GM23338 (cell line): ENCODE results near the gene SEMG2. TPM values are rescaled to one million over a fixed set of nuclear protein-coding genes. Genes with fewer than 3 reads are reported as not detected.

Source experiments
- ATAC-seq: fragments of 200-7000 bp; cut with Tn5 transposase; 3 replicates; pipeline ENCODE4 v1.9.1; 2020
- DNase-seq: peaks from one replicate; pipeline ENCODE4 v3.0.0-alpha.2; 2015; ENCODE audit warnings: low spot score
- H2AFZ ChIP-seq: fragments of 200-600 bp; sonication (generic); 2 replicates; pipeline ENCODE4 v1.8.0; 2016; ENCODE audit warnings: antibody characterized with exemption, mild to moderate bottlenecking, moderate library complexity
- H3F3A ChIP-seq: fragments of 200-600 bp; sonication (generic); replicated peaks from 2 replicates; pipeline ENCODE4 v1.8.0; 2017; ENCODE audit warnings: antibody characterized with exemption, mixed run types, low read depth
- H3K27ac ChIP-seq: fragments of 200-600 bp; sonication (generic); 2 replicates; pipeline ENCODE4 v1.6.1; 2016; ENCODE audit warnings: low read depth
- H3K27me3 ChIP-seq: fragments of 200-600 bp; sonication (generic); 2 replicates; pipeline ENCODE4 v1.8.0; 2016; ENCODE audit warnings: mild to moderate bottlenecking, mixed run types, moderate library complexity; ENCODE audit not compliant: insufficient read depth
- H3K36me3 ChIP-seq: fragments of 200-600 bp; sonication (generic); 2 replicates; pipeline ENCODE4 v1.8.0; 2016; ENCODE audit warnings: mild to moderate bottlenecking; ENCODE audit not compliant: insufficient read depth
- H3K4me1 ChIP-seq: fragments of 200-600 bp; sonication (generic); 2 replicates; pipeline ENCODE4 v1.8.0; 2016; ENCODE audit warnings: mild to moderate bottlenecking, moderate library complexity; ENCODE audit not compliant: insufficient read depth
- H3K4me2 ChIP-seq: fragments of 200-600 bp; sonication (generic); 2 replicates; pipeline ENCODE4 v1.7.1; 2017; ENCODE audit warnings: mixed run types
- H3K4me3 ChIP-seq: fragments of 200-600 bp; sonication (generic); 2 replicates; pipeline ENCODE4 v1.6.1; 2016; ENCODE audit warnings: mixed run types
- H3K79me2 ChIP-seq: fragments of 200-600 bp; sonication (generic); replicated peaks from 2 replicates; pipeline ENCODE4 v1.8.0; 2017; ENCODE audit warnings: mild to moderate bottlenecking; ENCODE audit not compliant: insufficient read depth
- H3K9me2 ChIP-seq: fragments of 200-600 bp; sonication (generic); 2 replicates; pipeline ENCODE4 v1.8.0; 2017; ENCODE audit not compliant: insufficient read depth
- H4K20me1 ChIP-seq: fragments of 200-600 bp; sonication (generic); replicated peaks from 2 replicates; pipeline ENCODE4 v1.8.0; 2017; ENCODE audit warnings: mild to moderate bottlenecking; ENCODE audit not compliant: insufficient read depth
- H3K27ac Mint-ChIP-seq: 2 replicates; pipeline ENCODE4 v1.8.0; 2020; ENCODE audit warnings: inconsistent platforms, mild to moderate bottlenecking, moderate library complexity, mixed read lengths
- H3K27me3 Mint-ChIP-seq: 3 replicates; pipeline ENCODE4 v1.8.0; 2022; ENCODE audit warnings: low read depth, mild to moderate bottlenecking, moderate library complexity, mixed read lengths, inconsistent platforms; ENCODE audit not compliant: insufficient read depth, poor library complexity
- H3K36me3 Mint-ChIP-seq: 3 replicates; pipeline ENCODE4 v1.8.0; 2021; ENCODE audit warnings: low read depth, mild to moderate bottlenecking, inconsistent platforms, moderate library complexity, mixed read lengths
- H3K4me1 Mint-ChIP-seq: 3 replicates; pipeline ENCODE4 v1.8.0; 2020; ENCODE audit warnings: mild to moderate bottlenecking, inconsistent platforms, mixed read lengths
- H3K4me3 Mint-ChIP-seq: 3 replicates; pipeline ENCODE4 v1.8.0; 2021; ENCODE audit warnings: moderate library complexity, mild to moderate bottlenecking, inconsistent platforms, mixed read lengths
- H3K9me3 Mint-ChIP-seq: 3 replicates; pipeline ENCODE4 v1.8.0; 2020; ENCODE audit warnings: moderate library complexity, mild to moderate bottlenecking, inconsistent platforms, mixed read lengths
- CREB1 ChIP-seq: fragments of 250-450 bp; sonication (Bioruptor Pico); IDR thresholded peaks from 2 replicates; pipeline ENCODE4 v1.5.0; 2020; ENCODE audit warnings: low read depth, mild to moderate bottlenecking, moderate library complexity
- EZH2phosphoT487 ChIP-seq: fragments of 200-600 bp; sonication (generic); IDR thresholded peaks from one replicate; pipeline ENCODE4 v1.8.1; 2018; ENCODE audit warnings: antibody characterized with exemption; ENCODE audit not compliant: unreplicated experiment
- JUNB ChIP-seq: IDR thresholded peaks from one replicate; pipeline ENCODE4 v1.6.1; 2016; ENCODE audit warnings: antibody characterized with exemption; ENCODE audit not compliant: unreplicated experiment
- NANOG ChIP-seq: IDR thresholded peaks from 2 replicates; pipeline ENCODE4 v1.6.1; 2016; ENCODE audit warnings: antibody characterized with exemption, borderline replicate concordance
- POLR2AphosphoS5 ChIP-seq: IDR thresholded peaks from 2 replicates; pipeline ENCODE4 v1.6.1; 2016; ENCODE audit warnings: antibody characterized with exemption, low read depth
- STAT1 ChIP-seq: IDR thresholded peaks from one replicate; pipeline ENCODE4 v1.6.1; 2016; ENCODE audit warnings: antibody characterized with exemption; ENCODE audit not compliant: unreplicated experiment
- ZNF114 ChIP-seq: fragments of 250-450 bp; sonication (Bioruptor Pico); IDR thresholded peaks from 2 replicates; pipeline ENCODE4 v1.5.0; 2020; ENCODE audit warnings: mild to moderate bottlenecking, moderate library complexity
- ZNF331 ChIP-seq: fragments of 250-450 bp; sonication (Bioruptor Pico); IDR thresholded peaks from 2 replicates; pipeline ENCODE4 v1.5.0; 2020; ENCODE audit warnings: low read depth, mild to moderate bottlenecking, moderate library complexity
- polyA plus RNA-seq: library from polyadenylated mRNA; unstranded; fragments of >200 nt; fragmentation: Nextera tagmentation; extraction: Ambion mirVana; gene quantifications from 2 replicates; pipeline ENCODE4 v1.2.1, GENCODE V29; 2016
- total RNA-seq: library from RNA; depleted of rRNA; stranded (reverse); fragments of >200 nt; shearing (Covaris generic); gene quantifications from 2 replicates; pipeline ENCODE4 v1.2.3, GENCODE V29; 2014
- TF ChIP-seq, protein P1 (sequence below): fragments of 250-450 bp; sonication (Bioruptor Pico); IDR thresholded peaks from 2 replicates; pipeline ENCODE4 v1.5.0; 2020; ENCODE audit warnings: mild to moderate bottlenecking, moderate library complexity
- TF ChIP-seq, protein P2 (sequence below): IDR thresholded peaks from 2 replicates; pipeline ENCODE4 v1.6.1; 2016; ENCODE audit warnings: antibody characterized with exemption
- TF ChIP-seq, protein P3 (sequence below): IDR thresholded peaks from one replicate; pipeline ENCODE4 v1.6.1; 2018; ENCODE audit warnings: antibody characterized with exemption; ENCODE audit not compliant: unreplicated experiment

The SEMG2 gene
- total and polyA plus RNA-seq, 2 experiments from 2014 or later: not detected

DNA sequence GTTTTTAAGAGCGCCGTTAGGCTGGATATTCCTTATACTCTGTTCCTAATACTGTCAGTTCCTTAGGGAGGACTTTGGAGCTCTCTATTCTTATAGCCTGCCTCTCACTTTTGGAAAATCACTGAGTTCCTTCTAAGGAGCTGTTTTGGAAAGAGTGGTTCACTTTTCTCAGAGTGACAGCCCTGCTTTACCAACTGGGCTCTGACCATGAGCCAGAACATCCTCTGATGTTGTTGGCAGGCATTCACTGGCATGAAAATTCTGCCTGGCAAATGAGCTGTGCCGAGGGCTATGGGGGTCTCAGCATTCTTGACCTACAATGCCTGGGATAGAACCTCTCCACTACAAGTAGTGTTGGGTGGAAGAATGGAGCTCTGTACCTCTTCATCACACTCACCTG is 29.2 kb upstream of the SEMG2 start (continued):
- TF ChIP-seq, protein P1, sequence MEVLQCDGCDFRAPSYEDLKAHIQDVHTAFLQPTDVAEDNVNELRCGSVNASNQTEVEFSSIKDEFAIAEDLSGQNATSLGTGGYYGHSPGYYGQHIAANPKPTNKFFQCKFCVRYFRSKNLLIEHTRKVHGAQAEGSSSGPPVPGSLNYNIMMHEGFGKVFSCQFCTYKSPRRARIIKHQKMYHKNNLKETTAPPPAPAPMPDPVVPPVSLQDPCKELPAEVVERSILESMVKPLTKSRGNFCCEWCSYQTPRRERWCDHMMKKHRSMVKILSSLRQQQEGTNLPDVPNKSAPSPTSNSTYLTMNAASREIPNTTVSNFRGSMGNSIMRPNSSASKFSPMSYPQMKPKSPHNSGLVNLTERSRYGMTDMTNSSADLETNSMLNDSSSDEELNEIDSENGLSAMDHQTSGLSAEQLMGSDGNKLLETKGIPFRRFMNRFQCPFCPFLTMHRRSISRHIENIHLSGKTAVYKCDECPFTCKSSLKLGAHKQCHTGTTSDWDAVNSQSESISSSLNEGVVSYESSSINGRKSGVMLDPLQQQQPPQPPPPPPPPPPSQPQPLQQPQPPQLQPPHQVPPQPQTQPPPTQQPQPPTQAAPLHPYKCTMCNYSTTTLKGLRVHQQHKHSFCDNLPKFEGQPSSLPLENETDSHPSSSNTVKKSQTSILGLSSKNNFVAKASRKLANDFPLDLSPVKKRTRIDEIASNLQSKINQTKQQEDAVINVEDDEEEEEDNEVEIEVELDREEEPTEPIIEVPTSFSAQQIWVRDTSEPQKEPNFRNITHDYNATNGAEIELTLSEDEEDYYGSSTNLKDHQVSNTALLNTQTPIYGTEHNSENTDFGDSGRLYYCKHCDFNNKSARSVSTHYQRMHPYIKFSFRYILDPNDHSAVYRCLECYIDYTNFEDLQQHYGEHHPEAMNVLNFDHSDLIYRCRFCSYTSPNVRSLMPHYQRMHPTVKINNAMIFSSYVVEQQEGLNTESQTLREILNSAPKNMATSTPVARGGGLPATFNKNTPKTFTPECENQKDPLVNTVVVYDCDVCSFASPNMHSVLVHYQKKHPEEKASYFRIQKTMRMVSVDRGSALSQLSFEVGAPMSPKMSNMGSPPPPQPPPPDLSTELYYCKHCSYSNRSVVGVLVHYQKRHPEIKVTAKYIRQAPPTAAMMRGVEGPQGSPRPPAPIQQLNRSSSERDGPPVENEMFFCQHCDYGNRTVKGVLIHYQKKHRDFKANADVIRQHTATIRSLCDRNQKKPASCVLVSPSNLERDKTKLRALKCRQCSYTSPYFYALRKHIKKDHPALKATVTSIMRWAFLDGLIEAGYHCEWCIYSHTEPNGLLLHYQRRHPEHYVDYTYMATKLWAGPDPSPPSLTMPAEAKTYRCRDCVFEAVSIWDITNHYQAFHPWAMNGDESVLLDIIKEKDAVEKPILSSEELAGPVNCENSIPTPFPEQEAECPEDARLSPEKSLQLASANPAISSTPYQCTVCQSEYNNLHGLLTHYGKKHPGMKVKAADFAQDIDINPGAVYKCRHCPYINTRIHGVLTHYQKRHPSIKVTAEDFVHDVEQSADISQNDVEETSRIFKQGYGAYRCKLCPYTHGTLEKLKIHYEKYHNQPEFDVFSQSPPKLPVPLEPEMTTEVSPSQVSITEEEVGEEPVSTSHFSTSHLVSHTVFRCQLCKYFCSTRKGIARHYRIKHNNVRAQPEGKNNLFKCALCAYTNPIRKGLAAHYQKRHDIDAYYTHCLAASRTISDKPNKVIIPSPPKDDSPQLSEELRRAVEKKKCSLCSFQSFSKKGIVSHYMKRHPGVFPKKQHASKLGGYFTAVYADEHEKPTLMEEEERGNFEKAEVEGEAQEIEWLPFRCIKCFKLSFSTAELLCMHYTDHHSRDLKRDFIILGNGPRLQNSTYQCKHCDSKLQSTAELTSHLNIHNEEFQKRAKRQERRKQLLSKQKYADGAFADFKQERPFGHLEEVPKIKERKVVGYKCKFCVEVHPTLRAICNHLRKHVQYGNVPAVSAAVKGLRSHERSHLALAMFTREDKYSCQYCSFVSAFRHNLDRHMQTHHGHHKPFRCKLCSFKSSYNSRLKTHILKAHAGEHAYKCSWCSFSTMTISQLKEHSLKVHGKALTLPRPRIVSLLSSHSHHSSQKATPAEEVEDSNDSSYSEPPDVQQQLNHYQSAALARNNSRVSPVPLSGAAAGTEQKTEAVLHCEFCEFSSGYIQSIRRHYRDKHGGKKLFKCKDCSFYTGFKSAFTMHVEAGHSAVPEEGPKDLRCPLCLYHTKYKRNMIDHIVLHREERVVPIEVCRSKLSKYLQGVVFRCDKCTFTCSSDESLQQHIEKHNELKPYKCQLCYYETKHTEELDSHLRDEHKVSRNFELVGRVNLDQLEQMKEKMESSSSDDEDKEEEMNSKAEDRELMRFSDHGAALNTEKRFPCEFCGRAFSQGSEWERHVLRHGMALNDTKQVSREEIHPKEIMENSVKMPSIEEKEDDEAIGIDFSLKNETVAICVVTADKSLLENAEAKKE (CRISPR knock-in tag): no peak
- TF ChIP-seq ZNF114 (CRISPR knock-in tag): no peak
- no peak for TF ChIP-seq NANOG
- TF ChIP-seq, protein P2, sequence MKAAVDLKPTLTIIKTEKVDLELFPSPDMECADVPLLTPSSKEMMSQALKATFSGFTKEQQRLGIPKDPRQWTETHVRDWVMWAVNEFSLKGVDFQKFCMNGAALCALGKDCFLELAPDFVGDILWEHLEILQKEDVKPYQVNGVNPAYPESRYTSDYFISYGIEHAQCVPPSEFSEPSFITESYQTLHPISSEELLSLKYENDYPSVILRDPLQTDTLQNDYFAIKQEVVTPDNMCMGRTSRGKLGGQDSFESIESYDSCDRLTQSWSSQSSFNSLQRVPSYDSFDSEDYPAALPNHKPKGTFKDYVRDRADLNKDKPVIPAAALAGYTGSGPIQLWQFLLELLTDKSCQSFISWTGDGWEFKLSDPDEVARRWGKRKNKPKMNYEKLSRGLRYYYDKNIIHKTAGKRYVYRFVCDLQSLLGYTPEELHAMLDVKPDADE: no peak
- no peak for TF ChIP-seq POLR2AphosphoS5

DNA sequence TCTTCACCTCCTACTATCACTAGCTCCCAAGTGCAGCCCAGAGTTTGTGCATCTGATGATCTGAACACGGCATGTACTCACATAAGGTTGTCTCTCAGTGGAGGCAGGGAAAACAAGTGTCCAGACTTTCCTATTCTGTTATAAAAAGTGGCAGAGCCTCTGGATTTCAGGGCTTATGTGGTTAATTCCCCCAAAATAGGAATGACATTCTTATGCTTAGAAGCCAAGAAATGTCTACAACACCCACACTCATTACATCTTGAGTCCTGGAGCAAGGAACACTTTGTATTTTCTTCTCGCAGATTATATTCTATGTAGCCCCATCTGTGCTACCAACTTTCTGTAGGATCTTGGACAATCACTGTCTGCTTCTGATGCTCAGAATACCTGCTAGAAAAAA is 27.8 kb upstream of the SEMG2 start:
- H3K4me2 ChIP-seq: no peak overlapping the region
- no peak for ATAC-seq
- no peak for DNase-seq
- peaks cover 8% of the 10 kb centered on the region; the same call in 1 of the 2 replicates for H3K4me1 ChIP-seq
- Mint-ChIP-seq H3K36me3 (no peaks in the 10 kb centered on the region), H3K27me3 (no peaks in the 10 kb centered on the region), H3K4me1 (peaks cover 5% of the 10 kb centered on the region; the same call in 2 of the 3 replicates), H3K27ac (no peak overlapping the region), H3K9me3 (peaks cover 3% of the 10 kb centered on the region; the same call in 1 of the 3 replicates), H3K4me3 (no peak overlapping the region)
- H2AFZ ChIP-seq: no peak overlapping the region
- no peaks in the 10 kb centered on the region for H3K27me3 ChIP-seq
- no peak overlapping the region for H3K4me3 ChIP-seq
- H3F3A ChIP-seq: no peaks in the 10 kb centered on the region
- H3K36me3 ChIP-seq: no peaks in the 10 kb centered on the region
- 0 out of 2 replicates have a peak, but pooled peaks cover 3% of the 10 kb centered on the region for H3K9me2 ChIP-seq
- no peaks in the 10 kb centered on the region for H4K20me1 ChIP-seq
- no peaks in the 10 kb centered on the region for H3K79me2 ChIP-seq
- no peak overlapping the region for H3K27ac ChIP-seq
- TF ChIP-seq ZNF114 (CRISPR knock-in tag): no peak
- no peak for TF ChIP-seq NANOG
- TF ChIP-seq, protein P3, sequence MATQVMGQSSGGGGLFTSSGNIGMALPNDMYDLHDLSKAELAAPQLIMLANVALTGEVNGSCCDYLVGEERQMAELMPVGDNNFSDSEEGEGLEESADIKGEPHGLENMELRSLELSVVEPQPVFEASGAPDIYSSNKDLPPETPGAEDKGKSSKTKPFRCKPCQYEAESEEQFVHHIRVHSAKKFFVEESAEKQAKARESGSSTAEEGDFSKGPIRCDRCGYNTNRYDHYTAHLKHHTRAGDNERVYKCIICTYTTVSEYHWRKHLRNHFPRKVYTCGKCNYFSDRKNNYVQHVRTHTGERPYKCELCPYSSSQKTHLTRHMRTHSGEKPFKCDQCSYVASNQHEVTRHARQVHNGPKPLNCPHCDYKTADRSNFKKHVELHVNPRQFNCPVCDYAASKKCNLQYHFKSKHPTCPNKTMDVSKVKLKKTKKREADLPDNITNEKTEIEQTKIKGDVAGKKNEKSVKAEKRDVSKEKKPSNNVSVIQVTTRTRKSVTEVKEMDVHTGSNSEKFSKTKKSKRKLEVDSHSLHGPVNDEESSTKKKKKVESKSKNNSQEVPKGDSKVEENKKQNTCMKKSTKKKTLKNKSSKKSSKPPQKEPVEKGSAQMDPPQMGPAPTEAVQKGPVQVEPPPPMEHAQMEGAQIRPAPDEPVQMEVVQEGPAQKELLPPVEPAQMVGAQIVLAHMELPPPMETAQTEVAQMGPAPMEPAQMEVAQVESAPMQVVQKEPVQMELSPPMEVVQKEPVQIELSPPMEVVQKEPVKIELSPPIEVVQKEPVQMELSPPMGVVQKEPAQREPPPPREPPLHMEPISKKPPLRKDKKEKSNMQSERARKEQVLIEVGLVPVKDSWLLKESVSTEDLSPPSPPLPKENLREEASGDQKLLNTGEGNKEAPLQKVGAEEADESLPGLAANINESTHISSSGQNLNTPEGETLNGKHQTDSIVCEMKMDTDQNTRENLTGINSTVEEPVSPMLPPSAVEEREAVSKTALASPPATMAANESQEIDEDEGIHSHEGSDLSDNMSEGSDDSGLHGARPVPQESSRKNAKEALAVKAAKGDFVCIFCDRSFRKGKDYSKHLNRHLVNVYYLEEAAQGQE: no peak
- no peak for TF ChIP-seq ZNF331 (CRISPR knock-in tag)
- TF ChIP-seq EZH2phosphoT487: no peak
- TF ChIP-seq, protein P2: no peak
- TF ChIP-seq CREB1 (CRISPR knock-in tag): no peak
- no peak for TF ChIP-seq JUNB
- no peak for TF ChIP-seq STAT1
